ENCODE measurements around the gene C14orf93. TPM values are rescaled to one million over a fixed set of nuclear protein-coding genes. Genes with fewer than 3 reads are reported as not detected.

The C14orf93 gene
- total RNA-seq, 1 experiment from 2014 or later = 8.2 TPM

GRCh38 chr14:23042162-23042965, 32.4 kb upstream of the C14orf93 start, which contains the start of gene PSMB11:
PSMB11 (plus strand) TSS chr14:23042212; CDS start chr14:23042226, 14 bp downstream.
- Histone ChIP-seq H2AFZ (ENCODE audit: low read length) (no peak within 1 kb of the TSS), H4K91ac (ENCODE audit: insufficient read length, low read depth, low read length) (no peak within 1 kb of the TSS), H3K79me2 (ENCODE audit: insufficient read depth, low read length) (no peaks in the 10 kb centered on the region), H3K79me1 (ENCODE audit: insufficient read depth, low read depth, low read length, poor library complexity, severe bottlenecking) (no peaks in the 10 kb centered on the region), H4K20me1 (ENCODE audit: control insufficient read depth, insufficient read depth, insufficient read length) (no peaks in the 10 kb centered on the region), H2BK15ac (ENCODE audit: low read depth, low read length) (no peak within 1 kb of the TSS), H3K4me2 (ENCODE audit: insufficient read depth, insufficient read length, low read length) (no peak within 1 kb of the TSS), H3K18ac (ENCODE audit: insufficient read length, low read depth, low read length) (no peak within 1 kb of the TSS), H3K14ac (ENCODE audit: insufficient read depth, low read length) (no peak within 1 kb of the TSS), H4K5ac (ENCODE audit: insufficient read length, low read depth, low read length) (no peak within 1 kb of the TSS), H2BK20ac (ENCODE audit: low read depth, low read length, poor library complexity, severe bottlenecking) (no peak within 1 kb of the TSS), H3K9ac (ENCODE audit: extremely low read depth, insufficient read length, low read length) (no peak within 1 kb of the TSS), H3K9me3 (ENCODE audit: control insufficient read depth, low read depth, low read length) (no peaks in the 10 kb centered on the region), H3T11ph (ENCODE audit: low read length) (no peak within 1 kb of the TSS), H3K56ac (ENCODE audit: insufficient read length, low read depth, low read length) (no peak within 1 kb of the TSS), H2BK120ac (ENCODE audit: low read depth, low read length, poor library complexity, severe bottlenecking) (no peak within 1 kb of the TSS), H3K23ac (ENCODE audit: insufficient read length, low read depth, low read length) (no peak within 1 kb of the TSS), H3K23me2 (ENCODE audit: insufficient read length, low read depth, low read length, poor library complexity, severe bottlenecking) (no peaks in the 10 kb centered on the region), H3K4me1 (ENCODE audit: insufficient read depth, low read length) (no peaks in the 10 kb centered on the region), H3K27ac (ENCODE audit: insufficient read length, low read depth, low read length) (no peak within 1 kb of the TSS), H3K27me3 (ENCODE audit: insufficient read depth, low read length) (no peaks in the 10 kb centered on the region), H2BK5ac (ENCODE audit: insufficient read length, low read length) (no peak within 1 kb of the TSS), H3K4ac (ENCODE audit: low read depth, low read length) (no peak within 1 kb of the TSS), H2AK5ac (ENCODE audit: insufficient read length, low read length) (no peak within 1 kb of the TSS), H2BK12ac (ENCODE audit: insufficient read length, low read depth, low read length) (no peak within 1 kb of the TSS), H4K8ac (replicated peaks; ENCODE audit: insufficient read length, low read depth, low read length) (no peak within 1 kb of the TSS)
- Mint-ChIP-seq H3K27ac (no peak within 1 kb of the TSS; a peak in 1 of 7 replicates), H3K9me3 (no peaks in the 10 kb centered on the region), H3K36me3 (ENCODE audit: insufficient read depth in 1 of 3, low read depth in 3 of 3) (peaks cover 1 to 2% (median 2%) of the 10 kb centered on the region in 3 experiments; a peak in 6 of 7 replicates), H3K4me3 (no peak within 1 kb of the TSS), H3K27me3 (ENCODE audit: low read depth) (peaks cover 1% of the 10 kb centered on the region; the same call in 1 of the 2 replicates), H3K4me1 (peaks cover 6 to 15% of the 10 kb centered on the region in 2 experiments)
- TF ChIP-seq CTCF (conservative IDR thresholded peaks at IDR 0.05) = 0 out of 3 replicates have a peak, but pooled peaks have one; percentile 20
- WGBS (ENCODE audit: extremely low coverage, insufficient read length, low lambda C conversion rate) = no CpG with 5 or more reads among the region's 36 CpGs
- no peak for DNase-seq

Data from H9 (cell line).